GM12878 (cell line): ENCODE measurements around the gene ZNF780A.

ENCODE experiments used
- BMI1 ChIP-seq: fragments of 450-650 bp; IDR thresholded peaks from 2 replicates; pipeline ENCODE4 v1.6.1; 2016; ENCODE audit warnings: mild to moderate bottlenecking, moderate library complexity, borderline replicate concordance
- FOS ChIP-seq: IDR thresholded peaks from 3 replicates; pipeline ENCODE4 v1.6.1; 2011; ENCODE audit warnings: borderline replicate concordance; ENCODE audit not compliant: insufficient read length; ENCODE audit errors: extremely low read depth
- HCFC1 ChIP-seq: fragments of 150-350 bp; IDR thresholded peaks from 2 replicates; pipeline ENCODE4 v1.6.1; 2014; ENCODE audit warnings: low read length
- MYC ChIP-seq: IDR thresholded peaks from 2 replicates; pipeline ENCODE4 v1.6.1; 2011; ENCODE audit warnings: mild to moderate bottlenecking, low read length, moderate library complexity, inconsistent platforms; ENCODE audit not compliant: insufficient read depth, insufficient replicate concordance, insufficient read length, severe bottlenecking
- POLR2A ChIP-seq: IDR thresholded peaks from 2 replicates; pipeline ENCODE4 v1.6.1; 2011; ENCODE audit warnings: low read depth, mild to moderate bottlenecking, low read length
- POLR2AphosphoS5 ChIP-seq: IDR thresholded peaks from 2 replicates; pipeline ENCODE4 v1.6.1; 2011; ENCODE audit warnings: mild to moderate bottlenecking, low read length, inconsistent platforms
- RAD21 ChIP-seq: IDR thresholded peaks from 2 replicates; pipeline ENCODE4 v1.6.1; 2011; ENCODE audit warnings: mild to moderate bottlenecking, low read depth, low read length, moderate library complexity; ENCODE audit not compliant: insufficient read depth
- RFX5 ChIP-seq: IDR thresholded peaks from 2 replicates; pipeline ENCODE4 v1.6.1; 2011; ENCODE audit warnings: low read depth, low read length, improper control_type of control experiment
- SMAD1 ChIP-seq: fragments of 450-650 bp; IDR thresholded peaks from 2 replicates; pipeline ENCODE4 v1.6.1; 2018; ENCODE audit warnings: mild to moderate bottlenecking, low read depth; ENCODE audit not compliant: partially characterized antibody
- STAT1 ChIP-seq: fragments of 450-650 bp; conservative IDR thresholded peaks from 2 replicates; pipeline ENCODE4 v1.6.1; 2014; ENCODE audit warnings: antibody characterized with exemption, mild to moderate bottlenecking
- TF ChIP-seq, protein P1 (sequence below), 3 experiments: IDR thresholded peaks in 2 of 3; conservative IDR thresholded peaks in 1 of 3; 2 replicates each; pipeline ENCODE4 v1.5.1; 2011; ENCODE audit warnings: low read depth in 3 of 3, low read length in 3 of 3, mild to moderate bottlenecking in 3 of 3, control low read depth in 2 of 3, moderate library complexity in 2 of 3, inconsistent platforms in 1 of 3, mixed read lengths in 1 of 3; ENCODE audit not compliant: control insufficient read depth in 2 of 3, insufficient read depth in 1 of 3; ENCODE audit errors: extremely low read depth in 1 of 3
- TF ChIP-seq, protein P2 (sequence below): IDR thresholded peaks from 2 replicates; pipeline ENCODE4 v1.6.1; 2011; ENCODE audit warnings: low read depth, low read length, improper control_type of control experiment, borderline replicate concordance

DNA sequence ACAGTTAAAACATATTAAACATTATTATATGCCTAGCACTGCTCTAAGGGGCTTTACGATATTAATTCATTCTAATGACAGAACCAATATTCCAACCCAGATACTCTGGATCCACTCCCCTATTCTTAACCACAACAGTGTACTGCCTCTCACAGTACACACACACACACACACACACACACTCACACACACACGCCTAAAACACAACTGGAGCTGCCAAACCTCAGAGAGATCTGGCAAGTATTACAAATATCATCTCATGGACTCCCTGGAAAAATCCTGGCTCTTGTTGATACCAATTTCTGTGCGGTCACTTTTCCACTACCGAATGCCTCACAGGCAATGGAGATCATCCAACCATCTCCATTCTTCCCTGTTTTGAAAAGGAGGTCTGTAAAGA, 1.3 kb downstream of the ZNF780A start:
- TF ChIP-seq FOS: no peak
- TF ChIP-seq STAT1: no peak
- TF ChIP-seq, protein P1, sequence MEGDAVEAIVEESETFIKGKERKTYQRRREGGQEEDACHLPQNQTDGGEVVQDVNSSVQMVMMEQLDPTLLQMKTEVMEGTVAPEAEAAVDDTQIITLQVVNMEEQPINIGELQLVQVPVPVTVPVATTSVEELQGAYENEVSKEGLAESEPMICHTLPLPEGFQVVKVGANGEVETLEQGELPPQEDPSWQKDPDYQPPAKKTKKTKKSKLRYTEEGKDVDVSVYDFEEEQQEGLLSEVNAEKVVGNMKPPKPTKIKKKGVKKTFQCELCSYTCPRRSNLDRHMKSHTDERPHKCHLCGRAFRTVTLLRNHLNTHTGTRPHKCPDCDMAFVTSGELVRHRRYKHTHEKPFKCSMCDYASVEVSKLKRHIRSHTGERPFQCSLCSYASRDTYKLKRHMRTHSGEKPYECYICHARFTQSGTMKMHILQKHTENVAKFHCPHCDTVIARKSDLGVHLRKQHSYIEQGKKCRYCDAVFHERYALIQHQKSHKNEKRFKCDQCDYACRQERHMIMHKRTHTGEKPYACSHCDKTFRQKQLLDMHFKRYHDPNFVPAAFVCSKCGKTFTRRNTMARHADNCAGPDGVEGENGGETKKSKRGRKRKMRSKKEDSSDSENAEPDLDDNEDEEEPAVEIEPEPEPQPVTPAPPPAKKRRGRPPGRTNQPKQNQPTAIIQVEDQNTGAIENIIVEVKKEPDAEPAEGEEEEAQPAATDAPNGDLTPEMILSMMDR (IDR thresholded peaks at IDR 0.05 in 2 of 3, conservative IDR thresholded peaks at IDR 0.05 in 1 of 3; ENCODE audit: control insufficient read depth in 2 of 3, extremely low read depth in 1 of 3, insufficient read depth in 1 of 3, low read depth in 3 of 3, low read length in 3 of 3): no peak
- TF ChIP-seq, protein P2, sequence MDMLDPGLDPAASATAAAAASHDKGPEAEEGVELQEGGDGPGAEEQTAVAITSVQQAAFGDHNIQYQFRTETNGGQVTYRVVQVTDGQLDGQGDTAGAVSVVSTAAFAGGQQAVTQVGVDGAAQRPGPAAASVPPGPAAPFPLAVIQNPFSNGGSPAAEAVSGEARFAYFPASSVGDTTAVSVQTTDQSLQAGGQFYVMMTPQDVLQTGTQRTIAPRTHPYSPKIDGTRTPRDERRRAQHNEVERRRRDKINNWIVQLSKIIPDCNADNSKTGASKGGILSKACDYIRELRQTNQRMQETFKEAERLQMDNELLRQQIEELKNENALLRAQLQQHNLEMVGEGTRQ: no peak
- TF ChIP-seq RAD21: no peak
- no peak for TF ChIP-seq POLR2AphosphoS5
- TF ChIP-seq SMAD1: no peak
- TF ChIP-seq RFX5: no peak
- no peak for TF ChIP-seq HCFC1
- TF ChIP-seq POLR2A: no peak
- TF ChIP-seq MYC: no peak
- TF ChIP-seq BMI1: no peak
